Activated CD8-positive, alpha-beta memory T cell treated with anti-CD3 and anti-CD28 coated beads for 48 hours (primary cell): ENCODE data around the gene INF2.
"Not testable (repeated sequence)": the region's sequence is repeated elsewhere in the genome, so short reads cannot be mapped to it uniquely, and the experiment has no call there.

Experiments
- DNase-seq, 3 experiments: peaks; one replicate each; pipeline ENCODE4 v3.0.0-alpha.2; 2020; ENCODE audit warnings: low read depth in 2 of 3, low spot score in 2 of 3

The INF2 gene

DNA sequence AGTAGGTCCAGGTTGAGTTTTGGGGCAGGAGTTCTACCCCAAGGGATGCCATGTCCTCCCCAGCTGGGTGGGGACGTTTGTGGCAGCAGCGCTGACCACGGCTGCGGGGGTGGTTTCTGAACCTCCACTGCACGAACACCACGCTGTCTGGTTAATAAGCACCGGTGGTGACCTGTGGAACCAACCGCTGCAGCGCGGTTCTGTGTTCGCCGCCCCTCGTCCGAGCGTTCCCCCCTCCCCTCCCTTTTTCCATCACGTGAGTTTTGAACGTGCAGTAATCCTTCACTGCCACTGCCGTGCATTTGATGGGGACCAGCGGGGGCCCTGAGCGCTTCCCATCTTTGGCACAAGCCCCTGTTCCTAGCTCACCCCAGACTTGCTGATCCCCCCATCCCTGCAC, 28.2 kb downstream of the INF2 start:
- no peak for DNase-seq

GRCh38 chr14:104718147-104718546, 28.7 kb downstream of the INF2 start:
- no peak for DNase-seq

- no peak for DNase-seq
These were observed 29.5 kb downstream of the INF2 start for GRCh38 chr14:104718871-104719270.

DNA sequence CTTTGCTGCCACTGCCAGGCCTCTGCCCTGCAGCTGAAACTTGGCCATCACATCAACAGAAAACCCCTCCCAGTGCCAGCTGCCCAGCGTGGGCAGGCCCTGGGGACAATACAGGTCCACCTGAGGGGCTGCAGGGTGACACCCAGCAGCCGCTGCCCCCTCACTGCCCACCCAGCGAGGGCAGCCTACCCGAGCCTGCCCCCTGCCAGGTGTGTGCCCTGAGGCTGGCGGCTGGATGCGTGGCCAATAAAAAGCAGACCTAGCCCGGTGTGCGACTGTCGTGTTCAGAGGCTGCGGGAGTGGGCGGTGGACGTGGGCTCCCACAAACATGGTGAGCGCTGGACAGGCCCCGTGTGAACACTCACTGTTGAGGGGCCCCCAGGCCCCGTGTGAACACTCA, 29.9 kb downstream of the INF2 start:
- DNase-seq = no peak

DNA sequence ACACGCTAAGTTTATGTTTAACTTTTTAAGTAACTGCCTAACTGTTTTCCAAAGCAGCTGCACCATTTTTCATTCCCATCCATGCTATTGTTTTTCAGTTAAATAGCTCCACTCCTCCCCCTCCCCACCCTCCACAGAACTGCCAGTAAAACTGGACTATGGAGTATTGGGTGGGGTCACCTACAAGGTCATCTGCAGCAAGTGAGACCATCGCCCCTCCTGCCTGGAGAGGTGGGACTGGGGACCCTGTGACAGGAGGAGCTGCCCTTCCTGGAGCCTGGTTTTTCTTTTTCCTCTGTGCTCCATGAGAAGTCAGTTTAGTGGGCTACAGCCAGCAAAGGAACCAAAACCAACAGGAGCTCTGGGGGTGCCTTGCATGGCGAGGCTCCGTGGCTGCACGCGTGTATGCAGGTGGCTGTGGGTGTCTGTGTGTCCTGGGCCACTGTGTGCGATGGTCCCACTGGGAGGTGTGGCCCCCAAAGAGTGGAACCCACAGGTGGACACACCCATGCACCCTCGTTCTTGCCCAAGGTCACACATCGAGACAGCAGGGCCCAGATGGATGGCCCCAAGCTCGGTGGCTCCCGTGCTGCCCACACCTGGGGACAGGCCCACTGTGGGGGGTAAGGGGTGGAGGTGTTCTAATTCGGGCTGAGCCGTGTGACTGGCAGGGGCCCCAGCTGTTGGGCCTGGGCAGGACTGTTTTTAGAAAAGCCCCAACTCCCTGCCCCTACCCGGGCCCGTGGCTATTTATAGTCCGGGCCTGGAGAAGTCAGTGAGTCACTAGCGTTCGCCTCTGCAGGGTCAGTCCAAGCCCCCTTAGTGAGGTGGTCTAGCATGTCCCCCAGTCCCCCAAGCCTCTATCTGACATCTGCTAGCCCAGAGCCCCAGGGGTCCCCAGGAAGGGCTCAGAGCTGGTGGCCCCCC, 32.4 kb downstream of the INF2 start:
- DNase-seq = no peak

- DNase-seq = no peak
These were observed 33.7 kb downstream of the INF2 start for GRCh38 chr14:104722938-104723650.

DNA sequence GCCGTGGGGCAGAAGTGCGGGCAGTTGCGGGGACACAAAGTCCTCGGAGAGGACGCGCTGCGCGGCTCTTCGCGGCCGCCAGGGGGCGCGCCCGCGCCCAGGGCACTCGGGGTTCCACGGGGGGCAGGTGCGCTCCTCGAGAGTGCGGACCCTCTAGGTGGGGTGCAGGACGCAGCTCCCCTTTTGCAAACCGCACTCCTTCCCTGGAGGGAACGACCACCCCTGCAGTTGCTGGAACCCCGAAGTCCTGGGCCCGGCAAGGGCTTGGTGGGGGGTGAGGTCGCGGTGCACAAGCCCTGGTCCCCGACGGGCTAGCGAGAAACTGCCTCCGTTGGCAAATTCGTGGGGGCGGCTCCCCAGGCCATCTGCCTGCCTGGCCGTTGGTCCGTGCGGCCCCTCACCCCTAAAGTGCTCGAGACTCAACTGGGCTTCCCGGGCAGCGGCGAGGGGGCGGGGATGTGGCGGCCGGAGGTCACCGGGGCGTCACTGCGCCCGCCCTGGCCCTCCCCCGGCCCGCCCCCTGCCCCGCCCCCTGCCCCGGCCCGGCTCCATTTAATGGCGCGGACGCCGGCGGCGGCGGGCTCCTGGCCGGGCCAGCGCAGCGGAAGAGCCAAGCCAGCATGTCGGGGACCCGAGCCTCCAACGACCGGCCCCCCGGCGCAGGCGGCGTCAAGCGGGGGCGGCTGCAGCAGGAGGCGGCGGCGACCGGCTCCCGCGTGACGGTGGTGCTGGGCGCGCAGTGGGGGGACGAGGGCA, 34.4 kb downstream of the INF2 start, which contains the start of gene ADSS1:
Gene ADSS1, plus strand, starts transcription at position 579 of the 756 bp plus-strand sequence. Its CDS starts 42 bp downstream, at position 621.
- DNase-seq = peak; percentile 22 to 45 (median 36)

GRCh38 chr14:104724407-104724980, 35.1 kb downstream of the INF2 start:
- DNase-seq = no peak

DNA sequence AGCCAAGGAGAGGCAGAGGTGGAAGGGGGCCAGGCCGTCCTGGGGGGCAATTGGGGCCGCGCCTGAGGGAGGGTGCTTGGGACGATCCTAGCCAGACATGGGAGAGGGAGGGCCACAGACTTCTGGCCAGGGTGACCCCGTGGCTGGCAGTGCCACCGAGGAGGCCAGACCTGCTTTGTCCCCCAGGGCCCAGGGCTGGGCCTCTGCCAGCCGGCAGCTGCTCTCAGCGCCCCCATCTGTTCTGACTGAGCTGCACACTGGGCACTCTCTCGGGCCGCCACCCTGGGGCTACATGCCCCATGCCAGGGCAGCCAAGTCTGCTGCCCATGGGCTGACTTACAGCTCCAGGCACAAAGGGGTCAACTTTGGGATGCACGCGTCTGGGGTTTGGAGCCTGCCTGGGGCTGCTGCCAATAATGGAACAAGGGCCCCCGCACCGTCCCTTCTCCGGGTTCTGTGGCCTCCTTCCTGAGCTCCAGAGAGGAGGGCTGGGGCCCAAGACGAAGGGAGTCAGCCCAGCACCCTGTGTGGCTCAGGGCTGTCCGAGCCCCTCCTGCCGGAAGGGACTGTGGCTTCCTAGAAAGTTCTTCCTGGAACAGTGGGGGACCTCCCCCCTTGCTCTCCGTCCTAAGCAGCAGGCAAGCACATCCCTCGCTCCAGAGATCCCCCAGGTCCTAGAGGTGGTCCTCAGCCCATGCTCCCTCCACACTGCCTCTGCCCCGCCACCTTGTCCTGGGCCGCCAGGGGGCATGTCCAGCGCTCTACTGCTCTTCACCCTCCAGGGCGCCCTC, 35.8 kb downstream of the INF2 start:
- DNase-seq = no peak

DNA sequence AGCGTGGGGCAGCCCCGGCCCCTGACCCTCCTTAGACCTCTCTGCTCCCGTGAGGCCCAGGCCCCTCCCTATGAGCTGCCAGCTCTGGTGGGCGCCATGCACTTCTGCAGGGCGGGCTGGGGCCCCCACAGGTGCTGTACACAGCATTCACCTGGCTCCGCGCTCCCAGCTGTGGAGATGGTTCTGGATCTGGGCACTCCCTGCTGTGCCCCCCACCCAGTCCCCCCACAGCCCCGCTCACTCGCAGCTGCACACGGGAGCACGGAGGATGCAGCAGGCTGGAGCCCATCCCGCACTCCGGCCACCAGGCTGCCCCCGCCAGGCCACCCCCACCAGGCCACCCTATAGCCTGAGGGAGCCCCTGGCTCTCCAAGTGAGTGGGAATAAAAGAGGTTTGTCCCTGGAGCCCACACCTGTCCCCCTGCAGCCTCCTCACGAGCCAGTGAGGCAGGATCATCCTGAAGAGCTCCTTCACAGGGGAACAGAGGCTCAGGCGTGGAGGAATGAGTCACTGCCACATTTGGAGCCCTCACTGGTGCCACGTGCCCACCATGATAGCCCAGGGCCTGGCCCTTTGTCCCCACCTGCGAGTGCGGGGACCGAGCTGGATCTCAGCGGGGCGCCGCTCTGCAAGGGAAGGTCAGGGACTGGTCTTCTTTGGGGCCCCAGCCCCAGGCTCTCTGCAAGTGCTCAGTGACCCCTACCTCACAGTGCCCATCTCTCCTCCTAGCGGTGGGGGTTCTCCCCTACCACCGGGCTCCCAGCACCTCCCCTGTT, 36.5 kb downstream of the INF2 start:
- no peak for DNase-seq

DNA sequence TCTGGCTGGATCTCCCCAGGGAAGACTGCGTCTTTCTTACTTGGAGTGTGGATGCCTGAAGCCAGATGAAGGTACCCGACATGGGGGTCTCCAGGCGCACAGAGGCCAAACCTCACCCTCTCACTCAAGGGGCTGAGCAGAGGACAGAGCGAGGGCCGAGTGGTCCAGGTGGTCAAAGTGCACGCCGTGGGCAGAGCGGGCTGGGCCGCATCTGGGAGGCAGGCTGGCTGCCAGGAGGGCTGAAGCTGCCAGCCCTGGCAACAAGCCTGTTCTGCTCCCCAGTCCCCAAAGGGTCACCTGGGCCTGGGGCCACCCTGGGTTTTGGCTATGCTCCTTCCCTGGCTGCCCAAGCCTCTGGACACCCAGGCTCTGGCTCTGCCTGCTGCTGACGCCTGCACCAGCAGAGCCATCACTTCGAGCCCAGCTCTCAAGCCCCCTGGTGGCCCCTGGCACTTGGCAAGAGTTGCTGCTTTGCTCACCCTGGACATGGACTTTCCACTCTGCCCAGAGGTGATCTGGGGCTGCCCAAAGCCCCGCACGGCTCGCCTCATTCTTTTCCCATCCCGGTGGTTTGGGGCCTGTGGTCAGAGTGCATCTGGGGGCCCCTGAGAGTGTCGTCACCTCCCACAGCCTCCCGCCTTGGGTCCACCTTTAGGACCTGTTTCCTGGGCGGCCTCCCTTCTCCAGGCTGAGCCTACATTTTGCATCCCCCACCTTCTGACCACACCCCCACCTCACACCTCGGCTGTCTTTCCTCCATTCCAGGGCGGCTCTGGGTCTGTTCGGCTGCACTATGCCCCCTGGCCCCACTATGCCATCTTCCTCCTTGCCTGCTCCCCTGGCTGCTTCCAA, 37.4 kb downstream of the INF2 start:
- DNase-seq = no peak

DNA sequence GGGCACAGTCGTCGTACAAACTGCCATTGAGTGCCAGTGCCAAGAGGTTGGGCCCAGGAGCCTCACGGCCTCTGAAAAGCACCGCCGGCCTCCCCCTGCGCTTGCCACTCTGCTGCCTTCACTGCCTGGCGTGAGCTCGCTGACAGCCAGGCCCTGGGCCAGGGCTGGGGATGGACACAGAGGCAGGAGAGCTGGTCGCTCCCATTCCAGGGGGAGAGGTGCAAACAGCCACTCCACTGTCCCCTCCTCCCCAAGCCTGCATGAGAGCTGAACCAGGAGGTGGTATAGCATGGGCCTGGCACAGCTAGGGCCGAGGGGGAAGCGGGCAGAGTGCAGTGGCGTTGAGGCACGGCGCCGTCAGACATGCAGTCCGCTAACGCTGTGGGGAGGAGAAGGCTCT, 39.2 kb downstream of the INF2 start:
- no peak for DNase-seq

GRCh38 chr14:104729176-104729834, 39.9 kb downstream of the INF2 start:
- DNase-seq = not testable (repeated sequence)

DNA sequence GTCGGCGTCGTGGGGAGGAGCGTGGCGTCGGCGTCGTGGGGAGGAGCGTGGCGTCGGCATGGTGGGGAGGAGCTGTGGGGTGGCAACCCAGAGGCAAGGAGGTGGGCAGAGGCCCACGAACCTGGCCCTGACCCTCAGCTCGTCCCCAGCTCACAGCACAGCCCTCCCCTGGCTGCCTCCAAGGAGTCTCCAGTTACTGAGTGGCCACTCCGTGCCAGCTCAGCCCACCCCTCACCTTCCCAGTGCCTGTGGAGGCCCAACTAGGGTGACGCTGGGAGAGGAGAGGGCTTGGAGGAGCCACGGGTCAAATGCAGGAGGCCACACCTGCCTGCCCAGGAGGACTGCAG, 40.4 kb downstream of the INF2 start:
- no peak for DNase-seq

DNA sequence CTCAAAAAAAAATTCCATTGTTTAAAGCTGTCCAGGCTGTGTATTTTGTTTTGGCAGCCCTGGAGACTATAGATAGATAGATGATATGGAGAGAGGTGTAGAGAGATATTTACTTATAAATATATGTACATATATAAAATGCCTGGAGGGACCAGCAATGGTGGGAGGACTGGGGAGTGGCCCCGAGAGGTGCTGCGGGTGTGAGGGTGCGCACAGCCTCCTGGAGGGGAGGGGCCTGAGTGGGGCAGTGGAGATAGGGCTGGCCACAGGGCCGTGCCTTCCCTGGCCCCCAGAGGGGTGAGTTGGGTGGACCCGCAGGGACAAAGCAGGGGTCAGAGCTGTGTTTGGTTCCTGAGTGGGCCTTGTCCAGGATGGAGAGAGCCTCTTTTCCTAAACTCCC, 41.1 kb downstream of the INF2 start:
- DNase-seq = no peak

DNA sequence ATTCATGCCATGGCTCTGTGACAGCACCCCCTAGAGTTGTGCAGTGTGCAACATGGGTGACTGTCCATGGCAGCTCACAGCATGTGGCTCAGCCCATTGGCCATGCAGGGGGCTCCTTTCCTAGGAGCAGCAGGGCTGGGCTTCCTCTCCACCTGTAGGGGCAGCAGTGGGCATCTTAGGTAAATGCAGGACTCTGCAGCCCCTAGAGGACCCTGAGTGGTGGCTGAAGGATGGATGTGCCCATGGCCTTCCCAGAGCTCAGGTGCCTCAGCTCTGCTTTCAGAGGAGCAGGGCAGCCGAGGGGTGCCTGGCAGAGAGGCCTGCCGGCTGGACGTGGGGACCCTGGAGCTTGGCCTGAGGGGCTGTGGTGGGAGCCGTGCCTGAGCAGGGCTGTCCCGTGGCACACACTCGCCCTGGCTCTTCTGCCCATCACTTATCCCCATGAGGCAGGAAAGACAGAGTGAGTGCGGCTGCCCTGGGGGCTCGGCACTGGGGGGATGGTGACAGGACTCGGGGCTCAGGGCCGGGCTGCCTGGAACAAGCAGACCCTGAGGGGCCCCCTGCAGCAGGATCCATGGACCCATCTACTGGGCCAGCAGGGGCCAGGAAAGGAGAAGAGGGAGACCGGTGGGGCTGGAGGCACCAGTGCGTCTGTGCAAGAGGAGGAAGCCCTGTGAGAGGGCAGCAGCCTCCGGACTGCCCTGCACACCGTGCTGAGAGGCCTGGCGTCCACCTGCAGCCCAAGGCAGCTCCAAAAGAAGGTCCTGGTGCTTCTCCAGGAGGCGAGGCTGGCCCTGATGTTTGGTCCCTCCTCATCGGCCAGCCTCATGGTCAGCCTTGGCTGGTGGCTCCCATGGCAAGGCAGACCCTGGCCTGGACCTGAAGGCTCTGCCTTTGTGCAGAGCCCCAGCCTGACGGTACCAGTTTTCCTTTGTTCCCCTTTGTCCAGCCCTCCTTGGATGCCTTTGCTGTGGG, 42.2 kb downstream of the INF2 start:
- no peak for DNase-seq

GRCh38 chr14:104732355-104732804, 43.0 kb downstream of the INF2 start:
- DNase-seq = no peak
